Uterine smooth muscle cell (primary cell): ENCODE results near the gene LRRC1. TPM values are rescaled to one million over a fixed set of nuclear protein-coding genes. Genes with fewer than 3 reads are reported as not detected.

Source experiments
- total RNA-seq: library from RNA; depleted of rRNA; stranded (reverse); fragments of >200 nt; gene quantifications from 2 replicates; pipeline ENCODE4 v1.2.3, GENCODE V29; 2014

Gene LRRC1
- 6.8 and 11.6 TPM in 2 replicates for total RNA-seq

DNA sequence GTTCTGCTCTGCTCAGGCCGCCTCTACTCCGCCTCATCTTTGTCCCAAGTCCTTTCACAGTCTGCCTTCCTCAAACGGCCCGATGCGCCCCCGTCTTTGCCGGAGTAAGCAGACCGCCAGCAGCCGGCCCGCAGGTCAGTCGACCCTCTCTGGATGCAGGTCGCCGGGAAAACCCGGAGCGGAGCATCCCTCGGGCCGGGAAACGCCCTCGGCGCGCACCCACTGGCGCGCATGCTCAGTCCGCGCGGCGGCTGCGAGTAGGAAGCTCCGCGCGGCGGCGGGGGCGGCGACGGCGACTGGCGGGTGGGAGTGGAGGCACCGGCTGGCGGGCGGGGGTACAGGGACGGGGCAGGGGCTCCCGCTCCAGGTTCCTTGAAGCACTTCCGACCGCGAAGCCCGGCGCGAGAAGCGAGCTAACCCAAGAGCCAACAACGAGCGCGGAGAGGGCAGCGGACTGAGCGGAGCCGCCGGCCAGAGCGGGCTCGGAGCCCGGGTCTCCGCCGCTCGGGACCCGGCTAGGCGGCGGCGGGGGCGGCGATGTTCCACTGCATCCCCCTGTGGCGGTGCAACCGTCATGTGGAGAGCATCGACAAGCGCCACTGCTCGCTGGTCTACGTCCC is at the start of gene LRRC1:
Gene LRRC1 (plus strand): TSS at position 286 of the 620 bp plus-strand sequence. CDS start 252 bp downstream, at position 538.

Other genes with a start within 250 kb of the LRRC1 start
- gene GCLC, start 249.9 kb upstream of the LRRC1 start, total RNA-seq: 84.1 and 123 TPM in 2 replicates
- under 0.01 and 0.12 TPM in 2 replicates for gene KLHL31, start 129.2 kb upstream of the LRRC1 start, total RNA-seq